DOHH2 (cell line): Measurements from ENCODE around the gene TPBGL.

Experiments used
- H3F3A ChIP-seq: fragments of 200-600 bp; sonication (generic), shearing (Covaris generic); 2 replicates; pipeline ENCODE4 v1.6.0; 2016; ENCODE audit warnings: antibody characterized with exemption, mild to moderate bottlenecking; ENCODE audit not compliant: control insufficient read depth, insufficient read depth
- H3K27ac ChIP-seq: fragments of 200-600 bp; sonication (generic); 2 replicates; pipeline ENCODE4 v1.5.1; 2014; ENCODE audit warnings: low read depth, mild to moderate bottlenecking, low read length, moderate library complexity
- H3K27me3 ChIP-seq: fragments of 200-600 bp; sonication (generic); 2 replicates; pipeline ENCODE4 v1.6.1; 2014; ENCODE audit warnings: mild to moderate bottlenecking, low read length, mixed read lengths; ENCODE audit not compliant: control insufficient read depth
- H3K36me3 ChIP-seq: fragments of 200-600 bp; sonication (generic); 2 replicates; pipeline ENCODE4 v1.6.1; 2014; ENCODE audit warnings: mild to moderate bottlenecking, low read length, moderate library complexity, mixed read lengths; ENCODE audit not compliant: control insufficient read depth
- H3K4me1 ChIP-seq: fragments of 200-600 bp; sonication (generic); 2 replicates; pipeline ENCODE4 v1.6.1; 2014; ENCODE audit warnings: mild to moderate bottlenecking, low read length, mixed read lengths; ENCODE audit not compliant: control insufficient read depth
- H3K4me2 ChIP-seq: fragments of 200-600 bp; sonication (generic); 2 replicates; pipeline ENCODE4 v1.6.0; 2014; ENCODE audit warnings: mild to moderate bottlenecking, low read length, moderate library complexity
- H3K4me3 ChIP-seq: fragments of 200-600 bp; sonication (generic); 2 replicates; pipeline ENCODE4 v1.5.1; 2014; ENCODE audit warnings: mild to moderate bottlenecking, low read length, mixed read lengths
- H3K79me2 ChIP-seq: fragments of 200-600 bp; sonication (generic); 2 replicates; pipeline ENCODE4 v1.6.1; 2014; ENCODE audit warnings: mild to moderate bottlenecking, low read length, mixed read lengths; ENCODE audit not compliant: control insufficient read depth
- H3K9me2 ChIP-seq: fragments of 200-600 bp; sonication (generic); replicated peaks from 2 replicates; pipeline ENCODE4 v1.6.1; 2014; ENCODE audit warnings: mild to moderate bottlenecking, low read length, mixed read lengths; ENCODE audit not compliant: control insufficient read depth
- H3K9me3 ChIP-seq: fragments of 200-600 bp; sonication (generic); 2 replicates; pipeline ENCODE4 v1.6.1; 2014; ENCODE audit warnings: antibody characterized with exemption, low read length, mixed read lengths; ENCODE audit not compliant: control insufficient read depth, insufficient read depth
- H4K20me1 ChIP-seq: fragments of 200-600 bp; sonication (generic); 2 replicates; pipeline ENCODE4 v1.6.0; 2014; ENCODE audit warnings: low read depth, mild to moderate bottlenecking, antibody characterized with exemption, low read length, moderate library complexity; ENCODE audit not compliant: control insufficient read depth, insufficient read depth
- EZH2phosphoT487 ChIP-seq: fragments of 200-600 bp; sonication (generic); IDR thresholded peaks from 2 replicates; pipeline ENCODE4 v1.6.1; 2017; ENCODE audit warnings: borderline replicate concordance, mild to moderate bottlenecking, antibody characterized with exemption, low read length, moderate library complexity, mixed read lengths
- TF ChIP-seq, protein P1 (sequence below): fragments of 200-600 bp; sonication (generic); IDR thresholded peaks from one replicate; pipeline ENCODE4 v1.5.1; 2014; ENCODE audit warnings: antibody characterized with exemption, mild to moderate bottlenecking, low read depth, low read length; ENCODE audit not compliant: poor library complexity, severe bottlenecking

TPBGL gene

DNA sequence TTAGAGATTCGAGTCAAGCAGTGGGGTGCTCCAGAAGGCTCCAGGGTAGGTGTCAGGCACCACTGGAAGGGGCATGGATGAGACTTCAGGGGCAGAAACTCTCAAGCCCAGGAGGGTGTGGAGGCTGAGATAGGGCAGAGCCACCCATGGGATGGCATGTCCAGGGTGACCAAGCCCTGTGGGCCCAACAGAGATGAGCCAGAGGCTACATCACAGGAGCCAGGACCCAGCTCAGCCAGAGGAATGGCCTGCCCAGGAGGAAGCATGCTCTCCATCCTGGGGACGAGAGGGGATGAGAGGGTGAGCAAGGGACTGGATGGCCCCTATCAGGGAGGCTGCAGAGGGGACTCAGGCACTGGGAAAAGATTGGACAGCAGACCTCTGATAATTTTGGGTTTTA, 46.9 kb upstream of the TPBGL start:
- Histone ChIP-seq H3K27ac (no peak overlapping the region), H3K9me3 (no peaks in the 10 kb centered on the region), H3K27me3 (no peaks in the 10 kb centered on the region), H4K20me1 (no peaks in the 10 kb centered on the region), H3K4me3 (no peak overlapping the region), H3F3A (no peaks in the 10 kb centered on the region), H3K4me1 (no peaks in the 10 kb centered on the region), H3K4me2 (no peak overlapping the region), H3K9me2 (no peaks in the 10 kb centered on the region), H3K79me2 (no peaks in the 10 kb centered on the region), H3K36me3 (no peaks in the 10 kb centered on the region)
- TF ChIP-seq, protein P1, sequence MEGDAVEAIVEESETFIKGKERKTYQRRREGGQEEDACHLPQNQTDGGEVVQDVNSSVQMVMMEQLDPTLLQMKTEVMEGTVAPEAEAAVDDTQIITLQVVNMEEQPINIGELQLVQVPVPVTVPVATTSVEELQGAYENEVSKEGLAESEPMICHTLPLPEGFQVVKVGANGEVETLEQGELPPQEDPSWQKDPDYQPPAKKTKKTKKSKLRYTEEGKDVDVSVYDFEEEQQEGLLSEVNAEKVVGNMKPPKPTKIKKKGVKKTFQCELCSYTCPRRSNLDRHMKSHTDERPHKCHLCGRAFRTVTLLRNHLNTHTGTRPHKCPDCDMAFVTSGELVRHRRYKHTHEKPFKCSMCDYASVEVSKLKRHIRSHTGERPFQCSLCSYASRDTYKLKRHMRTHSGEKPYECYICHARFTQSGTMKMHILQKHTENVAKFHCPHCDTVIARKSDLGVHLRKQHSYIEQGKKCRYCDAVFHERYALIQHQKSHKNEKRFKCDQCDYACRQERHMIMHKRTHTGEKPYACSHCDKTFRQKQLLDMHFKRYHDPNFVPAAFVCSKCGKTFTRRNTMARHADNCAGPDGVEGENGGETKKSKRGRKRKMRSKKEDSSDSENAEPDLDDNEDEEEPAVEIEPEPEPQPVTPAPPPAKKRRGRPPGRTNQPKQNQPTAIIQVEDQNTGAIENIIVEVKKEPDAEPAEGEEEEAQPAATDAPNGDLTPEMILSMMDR, result no peak
- TF ChIP-seq EZH2phosphoT487, result no peak

DNA sequence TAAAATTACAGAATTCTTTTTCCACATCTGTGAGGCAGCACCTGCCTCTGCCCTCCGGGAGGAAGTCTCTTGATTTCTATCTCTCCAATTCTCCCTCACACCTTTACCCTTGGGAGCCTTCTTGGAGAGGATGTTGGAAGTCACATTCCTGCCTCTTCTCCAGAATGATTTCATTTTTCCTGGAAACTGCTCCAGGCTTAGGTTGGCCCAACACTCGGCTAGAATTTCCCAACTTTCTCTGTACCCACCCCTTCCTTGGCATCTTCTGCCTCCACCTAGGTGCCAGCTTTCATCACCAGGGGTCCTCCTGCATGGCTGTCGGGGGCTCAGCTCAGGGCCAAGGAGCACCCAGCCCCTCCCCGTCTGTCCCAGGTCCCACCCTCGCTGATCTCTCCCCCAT, 46.4 kb upstream of the TPBGL start:
- no peak overlapping the region for H3K27ac ChIP-seq
- no peaks in the 10 kb centered on the region for H3K27me3 ChIP-seq

DNA sequence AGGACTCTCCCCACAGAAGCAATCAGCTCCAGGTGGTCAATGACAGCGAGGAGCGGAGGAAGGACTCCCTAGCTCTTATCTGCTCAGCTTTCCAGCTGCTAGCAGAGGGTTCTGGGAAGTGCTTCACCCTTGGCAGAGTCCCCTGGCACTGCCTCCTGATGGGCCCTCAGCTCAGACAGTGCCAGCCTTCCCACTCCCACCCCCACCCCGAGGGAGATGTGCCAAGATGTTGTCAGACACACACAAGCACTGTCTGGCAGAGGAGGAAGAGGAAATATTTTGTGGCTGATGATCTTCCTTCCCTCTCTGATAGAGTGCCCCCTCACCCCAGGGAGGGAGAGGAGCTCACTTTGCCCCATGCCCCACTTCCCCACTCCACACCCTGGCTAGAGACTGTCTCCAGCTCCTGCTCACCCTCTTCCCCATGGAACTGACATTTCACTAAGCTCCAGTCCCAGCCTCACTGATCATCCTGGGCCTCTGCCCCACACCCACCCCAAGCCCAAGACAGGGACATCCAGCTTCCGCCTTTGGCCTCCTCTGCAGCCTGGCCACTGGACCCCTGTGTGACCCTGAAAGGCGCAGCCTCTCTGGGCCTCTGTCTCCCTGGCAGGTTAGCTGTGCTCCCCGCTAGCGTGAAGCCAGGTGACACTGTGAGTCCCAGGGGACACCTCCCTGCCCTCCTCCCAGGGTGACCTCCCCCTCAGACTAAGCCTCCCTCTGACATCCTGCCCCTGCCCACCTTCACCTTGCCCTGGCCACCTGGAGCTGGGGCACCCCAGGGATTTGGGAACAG, 45.2 kb upstream of the TPBGL start:
- H3K4me2 ChIP-seq, result no peak overlapping the region
- H3K79me2 ChIP-seq, result no peaks in the 10 kb centered on the region
- H3K9me3 ChIP-seq, result no peaks in the 10 kb centered on the region
- H3K27me3 ChIP-seq, result no peaks in the 10 kb centered on the region
- no peaks in the 10 kb centered on the region for H3K9me2 ChIP-seq
- no peaks in the 10 kb centered on the region for H4K20me1 ChIP-seq
- no peaks in the 10 kb centered on the region for H3K36me3 ChIP-seq
- H3F3A ChIP-seq, result no peaks in the 10 kb centered on the region
- no peak overlapping the region for H3K4me3 ChIP-seq
- H3K27ac ChIP-seq, result no peak overlapping the region
- H3K4me1 ChIP-seq, result no peaks in the 10 kb centered on the region
- TF ChIP-seq, protein P1, result no peak
- TF ChIP-seq EZH2phosphoT487, result no peak

More for the DNA sequence above, 46.4 kb upstream of the TPBGL start:
- H3K79me2 ChIP-seq, result no peaks in the 10 kb centered on the region
- H3F3A ChIP-seq, result no peaks in the 10 kb centered on the region
- H3K36me3 ChIP-seq, result no peaks in the 10 kb centered on the region
- no peaks in the 10 kb centered on the region for H3K4me1 ChIP-seq
- no peaks in the 10 kb centered on the region for H3K9me3 ChIP-seq
- TF ChIP-seq EZH2phosphoT487, result no peak
- H3K4me3 ChIP-seq, result no peak overlapping the region
- H3K9me2 ChIP-seq, result no peaks in the 10 kb centered on the region
- no peak overlapping the region for H3K4me2 ChIP-seq
- H4K20me1 ChIP-seq, result no peaks in the 10 kb centered on the region

DNA sequence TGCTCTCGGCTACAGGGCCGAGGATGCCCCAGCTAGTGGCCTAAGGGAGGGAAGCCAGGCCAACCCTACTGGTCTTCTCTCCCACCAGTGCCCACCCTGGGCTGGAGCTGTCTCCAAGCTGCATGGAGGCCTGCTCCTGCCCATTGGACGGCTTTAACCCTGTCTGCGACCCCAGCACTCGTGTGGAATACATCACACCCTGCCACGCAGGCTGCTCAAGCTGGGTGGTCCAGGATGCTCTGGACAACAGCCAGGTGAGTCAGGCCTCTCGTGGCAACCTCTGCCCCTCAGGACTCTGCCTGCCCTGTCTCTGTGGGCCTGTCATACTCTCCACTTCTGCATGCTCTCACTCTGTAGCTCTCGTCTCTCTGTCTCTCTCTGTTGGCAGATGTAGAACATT, 44.1 kb upstream of the TPBGL start:
- no peak overlapping the region for H3K4me2 ChIP-seq
- H3K9me2 ChIP-seq, result no peaks in the 10 kb centered on the region
- H3K9me3 ChIP-seq, result no peaks in the 10 kb centered on the region
- H3K36me3 ChIP-seq, result no peaks in the 10 kb centered on the region
- no peaks in the 10 kb centered on the region for H3F3A ChIP-seq
- H3K4me3 ChIP-seq, result no peak overlapping the region
- H4K20me1 ChIP-seq, result no peaks in the 10 kb centered on the region
- no peaks in the 10 kb centered on the region for H3K27me3 ChIP-seq
- no peaks in the 10 kb centered on the region for H3K4me1 ChIP-seq
- H3K79me2 ChIP-seq, result no peaks in the 10 kb centered on the region
- H3K27ac ChIP-seq, result no peak overlapping the region
- TF ChIP-seq, protein P1, result no peak
- TF ChIP-seq EZH2phosphoT487, result no peak
